Brain microvascular endothelial cell (primary cell): ENCODE measurements around the gene RAB5A.
"Not testable (repeated sequence)": the region's sequence is repeated elsewhere in the genome, so short reads cannot be mapped to it uniquely, and the experiment has no call there.

ENCODE experiments used
- DNase-seq: peaks from one replicate; pipeline ENCODE4 v3.0.0-alpha.2; 2020
- H3K27ac ChIP-seq: fragments of 250-450 bp; sonication (Bioruptor Pico); 2 replicates; pipeline ENCODE4 v1.5.1; 2020; ENCODE audit warnings: mild to moderate bottlenecking, moderate library complexity
- H3K27me3 ChIP-seq: fragments of 250-450 bp; sonication (Bioruptor Pico); replicated peaks from 2 replicates; pipeline ENCODE4 v1.5.1; 2020; ENCODE audit warnings: mild to moderate bottlenecking
- H3K36me3 ChIP-seq: fragments of 250-450 bp; sonication (Bioruptor Pico); replicated peaks from 2 replicates; pipeline ENCODE4 v1.5.1; 2020; ENCODE audit warnings: mild to moderate bottlenecking
- H3K4me3 ChIP-seq: 2 replicates; pipeline ENCODE4 v1.5.1; 2011; ENCODE audit warnings: low read depth, mild to moderate bottlenecking, control low read depth, low read length, moderate library complexity
- CTCF ChIP-seq: IDR thresholded peaks from 2 replicates; pipeline ENCODE4 v1.5.1; 2011; ENCODE audit warnings: low read depth, mild to moderate bottlenecking, moderate library complexity, low read length, control low read depth, inconsistent platforms; ENCODE audit errors: missing control alignments
- in situ Hi-C: cut with HindIII; loops from 2 replicates; pipeline ENCODE4 v1.10.0; 2017; ENCODE audit warnings: low sequenced_read_pairs, low pct_ligation_motif_present

RAB5A gene

GRCh38 chr3:19967812-19968211, 20.9 kb downstream of the RAB5A start:
- Histone ChIP-seq H3K27me3 (no peaks in the 10 kb centered on the region), H3K4me3 (no peak overlapping the region), H3K27ac (no peak overlapping the region), H3K36me3 (peaks cover 9% of the 10 kb centered on the region)
- no peak for DNase-seq
- no peak for TF ChIP-seq CTCF
- in situ Hi-C loops: no loop called here

GRCh38 chr3:19970327-19970726, 23.4 kb downstream of the RAB5A start:
- peaks cover 14% of the 10 kb centered on the region for H3K36me3 ChIP-seq
- H3K4me3 ChIP-seq: no peak overlapping the region
- no peaks in the 10 kb centered on the region for H3K27me3 ChIP-seq
- no peak overlapping the region for H3K27ac ChIP-seq
- in situ Hi-C loops: no loop called here
- TF ChIP-seq CTCF: no peak
- DNase-seq: no peak

GRCh38 chr3:19972054-19972453, 25.2 kb downstream of the RAB5A start:
- no peak overlapping the region for H3K4me3 ChIP-seq
- no peaks in the 10 kb centered on the region for H3K27me3 ChIP-seq
- H3K27ac ChIP-seq: no peak overlapping the region
- no peak for DNase-seq
- TF ChIP-seq CTCF: no peak
- H3K36me3 ChIP-seq: peaks cover 29% of the 10 kb centered on the region
- in situ Hi-C loops: no loop called here

- H3K27me3 ChIP-seq, H3K36me3 ChIP-seq, H3K27ac ChIP-seq, in situ Hi-C loops, H3K4me3 ChIP-seq, DNase-seq: not testable (repeated sequence)
These were observed 42.0 kb downstream of the RAB5A start for GRCh38 chr3:19988904-19989303.

GRCh38 chr3:19994796-19995195, 47.9 kb downstream of the RAB5A start:
- peak; percentile 2 for DNase-seq
- in situ Hi-C loops: no loop called here
- TF ChIP-seq CTCF: no peak
- no peak overlapping the region for H3K4me3 ChIP-seq
- H3K27ac ChIP-seq: no peak overlapping the region
- no peaks in the 10 kb centered on the region for H3K36me3 ChIP-seq
- no peaks in the 10 kb centered on the region for H3K27me3 ChIP-seq

GRCh38 chr3:19997502-19997901, 50.6 kb downstream of the RAB5A start:
- no peak for DNase-seq
- no peak for TF ChIP-seq CTCF
- no peaks in the 10 kb centered on the region for H3K27me3 ChIP-seq
- H3K36me3 ChIP-seq: no peaks in the 10 kb centered on the region
- H3K4me3 ChIP-seq: no peak overlapping the region
- in situ Hi-C loops: no loop called here
- no peak overlapping the region for H3K27ac ChIP-seq

- in situ Hi-C loops: no loop called here
- DNase-seq: no peak
- no peak overlapping the region for H3K27ac ChIP-seq
- no peaks in the 10 kb centered on the region for H3K36me3 ChIP-seq
- TF ChIP-seq CTCF: no peak
- H3K27me3 ChIP-seq: no peaks in the 10 kb centered on the region
- no peak overlapping the region for H3K4me3 ChIP-seq
These were observed 55.0 kb downstream of the RAB5A start for GRCh38 chr3:20001932-20002331.
